HEK293 (cell line): ENCODE data around the gene AP1S2.

Experiments
- BCL11A ChIP-seq: fragments of 450-650 bp; formaldehyde crosslinking; IDR thresholded peaks from 2 replicates; pipeline ENCODE4 v1.5.1; 2016; ENCODE audit warnings: low read depth, missing biosample characterization, missing genetic modification characterization
- EGR2 ChIP-seq: fragments of 450-650 bp; formaldehyde crosslinking; IDR thresholded peaks from 2 replicates; pipeline ENCODE4 v1.5.1; 2016; ENCODE audit warnings: low read depth, missing biosample characterization, missing genetic modification characterization
- GLI4 ChIP-seq: fragments of 450-650 bp; formaldehyde crosslinking; IDR thresholded peaks from 2 replicates; pipeline ENCODE4 v1.5.1; 2016; ENCODE audit warnings: missing biosample characterization, missing genetic modification characterization
- ZFHX2 ChIP-seq: fragments of 450-650 bp; formaldehyde crosslinking; conservative IDR thresholded peaks from 2 replicates; pipeline ENCODE4 v1.5.1; 2016; ENCODE audit warnings: missing biosample characterization, missing genetic modification characterization
- ZNF140 ChIP-seq: fragments of 450-650 bp; formaldehyde crosslinking; IDR thresholded peaks from 2 replicates; pipeline ENCODE4 v1.5.1; 2016; ENCODE audit warnings: missing biosample characterization, missing genetic modification characterization
- ZNF157 ChIP-seq: fragments of 450-650 bp; formaldehyde crosslinking; IDR thresholded peaks from 2 replicates; pipeline ENCODE4 v1.5.1; 2016; ENCODE audit warnings: missing biosample characterization, missing genetic modification characterization
- ZNF302 ChIP-seq: fragments of 450-650 bp; formaldehyde crosslinking; IDR thresholded peaks from 2 replicates; pipeline ENCODE4 v1.5.1; 2016; ENCODE audit warnings: missing biosample characterization, missing genetic modification characterization, low read depth
- ZNF350 ChIP-seq: fragments of 450-650 bp; formaldehyde crosslinking; IDR thresholded peaks from 2 replicates; pipeline ENCODE4 v1.5.0; 2017; ENCODE audit warnings: missing biosample characterization, mild to moderate bottlenecking, missing genetic modification characterization
- ZNF394 ChIP-seq: fragments of 450-650 bp; formaldehyde crosslinking; IDR thresholded peaks from 2 replicates; pipeline ENCODE4 v1.5.1; 2016; ENCODE audit warnings: missing biosample characterization, missing genetic modification characterization, mild to moderate bottlenecking, moderate library complexity, borderline replicate concordance
- ZNF501 ChIP-seq: fragments of 450-650 bp; formaldehyde crosslinking; IDR thresholded peaks from 2 replicates; pipeline ENCODE4 v1.5.1; 2016; ENCODE audit warnings: missing biosample characterization, missing genetic modification characterization
- ZNF510 ChIP-seq: fragments of 450-650 bp; formaldehyde crosslinking; IDR thresholded peaks from 2 replicates; pipeline ENCODE4 v1.5.1; 2018; ENCODE audit warnings: mild to moderate bottlenecking, missing genetic modification characterization, missing biosample characterization; ENCODE audit not compliant: insufficient replicate concordance
- ZNF621 ChIP-seq: fragments of 450-650 bp; formaldehyde crosslinking; IDR thresholded peaks from 2 replicates; pipeline ENCODE4 v1.5.1; 2017; ENCODE audit warnings: missing biosample characterization, missing genetic modification characterization
- ZNF623 ChIP-seq: fragments of 450-650 bp; formaldehyde crosslinking; IDR thresholded peaks from 2 replicates; pipeline ENCODE4 v1.5.1; 2016; ENCODE audit warnings: missing biosample characterization, missing genetic modification characterization
- ZNF626 ChIP-seq: fragments of 450-650 bp; sonication (Bioruptor Pico); formaldehyde crosslinking; IDR thresholded peaks from 2 replicates; pipeline ENCODE4 v1.5.1; 2018; ENCODE audit warnings: missing biosample characterization, missing genetic modification characterization, inconsistent platforms
- ZNF629 ChIP-seq: fragments of 450-650 bp; formaldehyde crosslinking; IDR thresholded peaks from 2 replicates; pipeline ENCODE4 v1.5.1; 2017; ENCODE audit warnings: missing biosample characterization, missing genetic modification characterization
- ZNF658 ChIP-seq: fragments of 450-650 bp; formaldehyde crosslinking; IDR thresholded peaks from 2 replicates; pipeline ENCODE4; 2016; ENCODE audit warnings: missing biosample characterization, missing genetic modification characterization
- ZNF664 ChIP-seq: fragments of 450-650 bp; formaldehyde crosslinking; IDR thresholded peaks from 2 replicates; pipeline ENCODE4 v1.5.1; 2016; ENCODE audit warnings: missing biosample characterization, missing genetic modification characterization
- ZNF701 ChIP-seq: fragments of 450-650 bp; formaldehyde crosslinking; IDR thresholded peaks from 2 replicates; pipeline ENCODE4 v1.5.1; 2016; ENCODE audit warnings: missing biosample characterization, missing genetic modification characterization
- ZNF747 ChIP-seq: fragments of 450-650 bp; formaldehyde crosslinking; IDR thresholded peaks from 2 replicates; pipeline ENCODE4 v1.5.1; 2016; ENCODE audit warnings: missing biosample characterization, missing genetic modification characterization
- ZNF76 ChIP-seq: fragments of 450-650 bp; formaldehyde crosslinking; IDR thresholded peaks from 2 replicates; pipeline ENCODE4; 2016; ENCODE audit warnings: low read depth, missing biosample characterization, missing genetic modification characterization, borderline replicate concordance
- ZXDB ChIP-seq: fragments of 450-650 bp; formaldehyde crosslinking; IDR thresholded peaks from 2 replicates; pipeline ENCODE4 v1.5.1; 2016; ENCODE audit warnings: missing biosample characterization, missing genetic modification characterization
- TF ChIP-seq, protein P1 (sequence below): fragments of 450-650 bp; IDR thresholded peaks from 2 replicates; pipeline ENCODE4 v1.5.1; 2018; ENCODE audit warnings: missing biosample characterization, mild to moderate bottlenecking, missing genetic modification characterization
- TF ChIP-seq, protein P2 (sequence below): fragments of 450-650 bp; formaldehyde crosslinking; IDR thresholded peaks from 2 replicates; pipeline ENCODE4 v1.5.1; 2016; ENCODE audit warnings: missing biosample characterization, missing genetic modification characterization, low read depth
- TF ChIP-seq, protein P3 (sequence below): fragments of 450-650 bp; formaldehyde crosslinking; IDR thresholded peaks from 2 replicates; pipeline ENCODE4 v1.5.0; 2017; ENCODE audit warnings: missing biosample characterization, missing genetic modification characterization, borderline replicate concordance
- TF ChIP-seq, protein P4 (sequence below): fragments of 450-650 bp; formaldehyde crosslinking; IDR thresholded peaks from 2 replicates; pipeline ENCODE4 v1.5.1; 2017; ENCODE audit warnings: missing biosample characterization, missing genetic modification characterization
- TF ChIP-seq, protein P5 (sequence below): fragments of 450-650 bp; formaldehyde crosslinking; IDR thresholded peaks from 2 replicates; pipeline ENCODE4 v1.5.1; 2016; ENCODE audit warnings: missing biosample characterization, missing genetic modification characterization
- TF ChIP-seq, protein P6 (sequence below): fragments of 450-650 bp; formaldehyde crosslinking; IDR thresholded peaks from 2 replicates; pipeline ENCODE4 v1.5.1; 2016; ENCODE audit warnings: missing biosample characterization, missing genetic modification characterization
- TF ChIP-seq, protein P7 (sequence below): sonication (generic); formaldehyde crosslinking; IDR thresholded peaks from 2 replicates; pipeline ENCODE4 v1.8.1; 2022; ENCODE audit warnings: mild to moderate bottlenecking, moderate library complexity, missing genetic modification reagents

AP1S2 gene

DNA sequence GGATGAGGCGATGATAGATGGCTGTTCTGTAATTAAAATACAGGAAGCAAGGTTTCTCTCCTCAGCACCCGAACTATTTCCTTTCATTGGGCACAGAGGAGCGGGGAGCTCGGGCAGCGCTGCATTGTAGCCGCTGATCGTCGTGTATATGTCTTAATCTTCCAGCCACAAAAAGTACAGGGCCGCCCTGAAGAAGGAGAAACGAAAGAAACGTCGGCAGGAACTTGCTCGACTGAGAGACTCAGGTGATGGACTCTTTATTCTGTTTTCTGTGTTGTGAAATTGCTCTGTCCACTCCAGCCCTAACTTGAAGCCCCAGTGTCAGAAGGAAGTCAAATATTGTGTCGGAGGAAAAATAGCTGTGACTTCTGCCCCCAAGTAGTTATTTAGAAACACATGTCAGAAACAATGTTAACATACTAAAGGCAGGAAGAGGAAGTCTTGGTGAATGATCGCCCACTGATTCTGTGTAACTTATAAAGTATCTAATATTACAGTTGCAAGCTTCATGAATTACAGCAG lies 63.8 kb downstream of the AP1S2 start (continued):
- no peak for TF ChIP-seq ZNF302
- no peak for TF ChIP-seq ZNF350 (tag by site-specific recombination)
- 0 out of 2 replicates have a peak, but pooled peaks have one; percentile 0 for TF ChIP-seq ZNF501
- no peak for TF ChIP-seq BCL11A
- no peak for TF ChIP-seq ZNF157 (tag by site-specific recombination)
- no peak for TF ChIP-seq ZNF621
- TF ChIP-seq, protein P1, sequence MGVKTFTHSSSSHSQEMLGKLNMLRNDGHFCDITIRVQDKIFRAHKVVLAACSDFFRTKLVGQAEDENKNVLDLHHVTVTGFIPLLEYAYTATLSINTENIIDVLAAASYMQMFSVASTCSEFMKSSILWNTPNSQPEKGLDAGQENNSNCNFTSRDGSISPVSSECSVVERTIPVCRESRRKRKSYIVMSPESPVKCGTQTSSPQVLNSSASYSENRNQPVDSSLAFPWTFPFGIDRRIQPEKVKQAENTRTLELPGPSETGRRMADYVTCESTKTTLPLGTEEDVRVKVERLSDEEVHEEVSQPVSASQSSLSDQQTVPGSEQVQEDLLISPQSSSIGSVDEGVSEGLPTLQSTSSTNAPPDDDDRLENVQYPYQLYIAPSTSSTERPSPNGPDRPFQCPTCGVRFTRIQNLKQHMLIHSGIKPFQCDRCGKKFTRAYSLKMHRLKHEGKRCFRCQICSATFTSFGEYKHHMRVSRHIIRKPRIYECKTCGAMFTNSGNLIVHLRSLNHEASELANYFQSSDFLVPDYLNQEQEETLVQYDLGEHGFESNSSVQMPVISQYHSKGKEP (tag by site-specific recombination), result no peak
- TF ChIP-seq ZNF658, result no peak
- TF ChIP-seq, protein P2, sequence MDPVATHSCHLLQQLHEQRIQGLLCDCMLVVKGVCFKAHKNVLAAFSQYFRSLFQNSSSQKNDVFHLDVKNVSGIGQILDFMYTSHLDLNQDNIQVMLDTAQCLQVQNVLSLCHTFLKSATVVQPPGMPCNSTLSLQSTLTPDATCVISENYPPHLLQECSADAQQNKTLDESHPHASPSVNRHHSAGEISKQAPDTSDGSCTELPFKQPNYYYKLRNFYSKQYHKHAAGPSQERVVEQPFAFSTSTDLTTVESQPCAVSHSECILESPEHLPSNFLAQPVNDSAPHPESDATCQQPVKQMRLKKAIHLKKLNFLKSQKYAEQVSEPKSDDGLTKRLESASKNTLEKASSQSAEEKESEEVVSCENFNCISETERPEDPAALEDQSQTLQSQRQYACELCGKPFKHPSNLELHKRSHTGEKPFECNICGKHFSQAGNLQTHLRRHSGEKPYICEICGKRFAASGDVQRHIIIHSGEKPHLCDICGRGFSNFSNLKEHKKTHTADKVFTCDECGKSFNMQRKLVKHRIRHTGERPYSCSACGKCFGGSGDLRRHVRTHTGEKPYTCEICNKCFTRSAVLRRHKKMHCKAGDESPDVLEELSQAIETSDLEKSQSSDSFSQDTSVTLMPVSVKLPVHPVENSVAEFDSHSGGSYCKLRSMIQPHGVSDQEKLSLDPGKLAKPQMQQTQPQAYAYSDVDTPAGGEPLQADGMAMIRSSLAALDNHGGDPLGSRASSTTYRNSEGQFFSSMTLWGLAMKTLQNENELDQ (tag by site-specific recombination), result no peak
- TF ChIP-seq, protein P3, sequence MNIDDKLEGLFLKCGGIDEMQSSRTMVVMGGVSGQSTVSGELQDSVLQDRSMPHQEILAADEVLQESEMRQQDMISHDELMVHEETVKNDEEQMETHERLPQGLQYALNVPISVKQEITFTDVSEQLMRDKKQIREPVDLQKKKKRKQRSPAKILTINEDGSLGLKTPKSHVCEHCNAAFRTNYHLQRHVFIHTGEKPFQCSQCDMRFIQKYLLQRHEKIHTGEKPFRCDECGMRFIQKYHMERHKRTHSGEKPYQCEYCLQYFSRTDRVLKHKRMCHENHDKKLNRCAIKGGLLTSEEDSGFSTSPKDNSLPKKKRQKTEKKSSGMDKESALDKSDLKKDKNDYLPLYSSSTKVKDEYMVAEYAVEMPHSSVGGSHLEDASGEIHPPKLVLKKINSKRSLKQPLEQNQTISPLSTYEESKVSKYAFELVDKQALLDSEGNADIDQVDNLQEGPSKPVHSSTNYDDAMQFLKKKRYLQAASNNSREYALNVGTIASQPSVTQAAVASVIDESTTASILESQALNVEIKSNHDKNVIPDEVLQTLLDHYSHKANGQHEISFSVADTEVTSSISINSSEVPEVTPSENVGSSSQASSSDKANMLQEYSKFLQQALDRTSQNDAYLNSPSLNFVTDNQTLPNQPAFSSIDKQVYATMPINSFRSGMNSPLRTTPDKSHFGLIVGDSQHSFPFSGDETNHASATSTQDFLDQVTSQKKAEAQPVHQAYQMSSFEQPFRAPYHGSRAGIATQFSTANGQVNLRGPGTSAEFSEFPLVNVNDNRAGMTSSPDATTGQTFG (tag by site-specific recombination), result no peak
- TF ChIP-seq GLI4 (tag by site-specific recombination), result no peak
- TF ChIP-seq, protein P4, sequence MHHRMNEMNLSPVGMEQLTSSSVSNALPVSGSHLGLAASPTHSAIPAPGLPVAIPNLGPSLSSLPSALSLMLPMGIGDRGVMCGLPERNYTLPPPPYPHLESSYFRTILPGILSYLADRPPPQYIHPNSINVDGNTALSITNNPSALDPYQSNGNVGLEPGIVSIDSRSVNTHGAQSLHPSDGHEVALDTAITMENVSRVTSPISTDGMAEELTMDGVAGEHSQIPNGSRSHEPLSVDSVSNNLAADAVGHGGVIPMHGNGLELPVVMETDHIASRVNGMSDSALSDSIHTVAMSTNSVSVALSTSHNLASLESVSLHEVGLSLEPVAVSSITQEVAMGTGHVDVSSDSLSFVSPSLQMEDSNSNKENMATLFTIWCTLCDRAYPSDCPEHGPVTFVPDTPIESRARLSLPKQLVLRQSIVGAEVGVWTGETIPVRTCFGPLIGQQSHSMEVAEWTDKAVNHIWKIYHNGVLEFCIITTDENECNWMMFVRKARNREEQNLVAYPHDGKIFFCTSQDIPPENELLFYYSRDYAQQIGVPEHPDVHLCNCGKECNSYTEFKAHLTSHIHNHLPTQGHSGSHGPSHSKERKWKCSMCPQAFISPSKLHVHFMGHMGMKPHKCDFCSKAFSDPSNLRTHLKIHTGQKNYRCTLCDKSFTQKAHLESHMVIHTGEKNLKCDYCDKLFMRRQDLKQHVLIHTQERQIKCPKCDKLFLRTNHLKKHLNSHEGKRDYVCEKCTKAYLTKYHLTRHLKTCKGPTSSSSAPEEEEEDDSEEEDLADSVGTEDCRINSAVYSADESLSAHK (tag by site-specific recombination), result no peak
- no peak for TF ChIP-seq ZNF701
- TF ChIP-seq ZNF747 (tag by site-specific recombination), result no peak
- TF ChIP-seq ZNF510 (tag by site-specific recombination), result no peak
- TF ChIP-seq, protein P5, sequence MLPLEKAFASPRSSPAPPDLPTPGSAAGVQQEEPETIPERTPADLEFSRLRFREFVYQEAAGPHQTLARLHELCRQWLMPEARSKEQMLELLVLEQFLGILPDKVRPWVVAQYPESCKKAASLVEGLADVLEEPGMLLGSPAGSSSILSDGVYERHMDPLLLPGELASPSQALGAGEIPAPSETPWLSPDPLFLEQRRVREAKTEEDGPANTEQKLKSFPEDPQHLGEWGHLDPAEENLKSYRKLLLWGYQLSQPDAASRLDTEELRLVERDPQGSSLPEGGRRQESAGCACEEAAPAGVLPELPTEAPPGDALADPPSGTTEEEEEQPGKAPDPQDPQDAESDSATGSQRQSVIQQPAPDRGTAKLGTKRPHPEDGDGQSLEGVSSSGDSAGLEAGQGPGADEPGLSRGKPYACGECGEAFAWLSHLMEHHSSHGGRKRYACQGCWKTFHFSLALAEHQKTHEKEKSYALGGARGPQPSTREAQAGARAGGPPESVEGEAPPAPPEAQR (tag by site-specific recombination), result no peak
- TF ChIP-seq, protein P6, sequence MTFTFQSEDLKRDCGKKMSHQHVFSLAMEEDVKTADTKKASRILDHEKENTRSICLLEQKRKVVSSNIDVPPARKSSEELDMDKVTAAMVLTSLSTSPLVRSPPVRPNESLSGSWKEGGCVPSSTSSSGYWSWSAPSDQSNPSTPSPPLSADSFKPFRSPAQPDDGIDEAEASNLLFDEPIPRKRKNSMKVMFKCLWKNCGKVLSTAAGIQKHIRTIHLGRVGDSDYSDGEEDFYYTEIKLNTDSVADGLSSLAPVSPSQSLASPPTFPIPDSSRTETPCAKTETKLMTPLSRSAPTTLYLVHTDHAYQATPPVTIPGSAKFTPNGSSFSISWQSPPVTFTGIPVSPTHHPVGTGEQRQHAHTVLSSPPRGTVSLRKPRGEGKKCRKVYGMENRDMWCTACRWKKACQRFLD (tag by site-specific recombination), result no peak
- 0 out of 2 replicates have a peak, but pooled peaks have one; percentile 3 for TF ChIP-seq ZNF394 (tag by site-specific recombination)
- no peak for TF ChIP-seq ZFHX2 (tag by site-specific recombination)
- TF ChIP-seq ZNF140 (tag by site-specific recombination), result no peak
- peak; percentile 3; the same call in 1 of the 2 replicates for TF ChIP-seq ZNF76 (tag by site-specific recombination)
- 0 out of 2 replicates have a peak, but pooled peaks have one; percentile 13 for TF ChIP-seq ZXDB (tag by site-specific recombination)
- no peak for TF ChIP-seq ZNF623
- peak; percentile 65; the same call in 1 of the 2 replicates for TF ChIP-seq EGR2
- TF ChIP-seq ZNF629 (tag by site-specific recombination), result no peak
- no peak for TF ChIP-seq ZNF626 (tag by site-specific recombination)
- TF ChIP-seq ZNF664 (tag by site-specific recombination), result no peak
- TF ChIP-seq, protein P7, sequence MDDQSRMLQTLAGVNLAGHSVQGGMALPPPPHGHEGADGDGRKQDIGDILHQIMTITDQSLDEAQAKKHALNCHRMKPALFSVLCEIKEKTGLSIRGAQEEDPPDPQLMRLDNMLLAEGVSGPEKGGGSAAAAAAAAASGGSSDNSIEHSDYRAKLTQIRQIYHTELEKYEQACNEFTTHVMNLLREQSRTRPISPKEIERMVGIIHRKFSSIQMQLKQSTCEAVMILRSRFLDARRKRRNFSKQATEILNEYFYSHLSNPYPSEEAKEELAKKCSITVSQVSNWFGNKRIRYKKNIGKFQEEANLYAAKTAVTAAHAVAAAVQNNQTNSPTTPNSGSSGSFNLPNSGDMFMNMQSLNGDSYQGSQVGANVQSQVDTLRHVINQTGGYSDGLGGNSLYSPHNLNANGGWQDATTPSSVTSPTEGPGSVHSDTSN (CRISPR knock-in tag), result no peak
